Measurements from ENCODE around the gene HS6ST3.

- TF ChIP-seq, protein P1, sequence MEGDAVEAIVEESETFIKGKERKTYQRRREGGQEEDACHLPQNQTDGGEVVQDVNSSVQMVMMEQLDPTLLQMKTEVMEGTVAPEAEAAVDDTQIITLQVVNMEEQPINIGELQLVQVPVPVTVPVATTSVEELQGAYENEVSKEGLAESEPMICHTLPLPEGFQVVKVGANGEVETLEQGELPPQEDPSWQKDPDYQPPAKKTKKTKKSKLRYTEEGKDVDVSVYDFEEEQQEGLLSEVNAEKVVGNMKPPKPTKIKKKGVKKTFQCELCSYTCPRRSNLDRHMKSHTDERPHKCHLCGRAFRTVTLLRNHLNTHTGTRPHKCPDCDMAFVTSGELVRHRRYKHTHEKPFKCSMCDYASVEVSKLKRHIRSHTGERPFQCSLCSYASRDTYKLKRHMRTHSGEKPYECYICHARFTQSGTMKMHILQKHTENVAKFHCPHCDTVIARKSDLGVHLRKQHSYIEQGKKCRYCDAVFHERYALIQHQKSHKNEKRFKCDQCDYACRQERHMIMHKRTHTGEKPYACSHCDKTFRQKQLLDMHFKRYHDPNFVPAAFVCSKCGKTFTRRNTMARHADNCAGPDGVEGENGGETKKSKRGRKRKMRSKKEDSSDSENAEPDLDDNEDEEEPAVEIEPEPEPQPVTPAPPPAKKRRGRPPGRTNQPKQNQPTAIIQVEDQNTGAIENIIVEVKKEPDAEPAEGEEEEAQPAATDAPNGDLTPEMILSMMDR (IDR thresholded peaks at IDR 0.05; ENCODE audit: low read depth, low read length): no peak
- TF ChIP-seq EZH2phosphoT487 (IDR thresholded peaks at IDR 0.05; ENCODE audit: low read depth): no peak
Measured at GRCh38 chr13:96243376-96243775, 153.5 kb downstream of the HS6ST3 start.

Measured in OCI-LY3 (cell line).